K562 (cell line): ENCODE data around the gene MDN1. TPM values are rescaled to one million over a fixed set of nuclear protein-coding genes. Genes with fewer than 3 reads are reported as not detected.

Experiments used
- ATAC-seq: fragments of 200-7000 bp; cut with Tn5 transposase; 3 replicates; pipeline ENCODE4 v1.9.1; 2020; ENCODE audit warnings: moderate library complexity
- BruUV-seq: library from RNA; stranded (reverse); fragments of 400-500 nt; replicated peaks from 2 replicates; lab custom pipeline; 2021; lab: Mats Ljungman, UMichigan
- CTCF ChIA-PET: fragments of 300-600 bp; formaldehyde crosslinking; extraction: SDS; loops from one replicate; lab custom pipeline; 2021; ENCODE audit warnings: low intra/inter-chr PET ratio; lab: Yijun Ruan, JAX
- POLR2A ChIA-PET: fragments of 300-600, 350-650 bp; sonication (Branson Sonifier 250); formaldehyde crosslinking; extraction: SDS; loops from one replicate; lab custom pipeline; 2021; ENCODE audit warnings: antibody characterized with exemption, inconsistent platforms; lab: Yijun Ruan, JAX
- DNase-seq, 4 experiments: peaks; one replicate each; pipeline versions ENCODE4 v3.0.0 to v3.0.0-alpha.2; 2011 to 2018; ENCODE audit warnings: low spot score in 3 of 4, mixed read lengths in 3 of 4; ENCODE audit errors: extremely low read depth in 1 of 4
- FAIRE-seq: peaks from 2 replicates; lab custom pipeline; 2011; peaks lifted over from hg19 to GRCh38; lab: Jason Lieb, UNC
- H2AFZ ChIP-seq: 2 replicates; pipeline ENCODE4 v1.6.0; 2011; ENCODE audit warnings: low read depth, low read length, control low read depth, inconsistent platforms
- H3K27ac ChIP-seq: fragments of 200-600 bp; 3 replicates; pipeline ENCODE4 v1.8.0; 2011; ENCODE audit warnings: low read depth, mild to moderate bottlenecking, control low read depth, inconsistent platforms, low read length, moderate library complexity, mixed read lengths; ENCODE audit errors: extremely low read depth
- H3K27me3 ChIP-seq, 2 experiments: fragments of 300-600 bp in 1 of 2; 2 replicates in 1 of 2; 3 replicates in 1 of 2; pipeline versions ENCODE4 v1.6.0 to v1.8.0; 2011; ENCODE audit warnings: inconsistent platforms in 2 of 2, low read length in 2 of 2, mild to moderate bottlenecking in 1 of 2, mixed read lengths in 1 of 2, moderate library complexity in 1 of 2; ENCODE audit not compliant: control insufficient read depth in 2 of 2, insufficient read depth in 2 of 2
- H3K36me3 ChIP-seq: fragments of 300-600 bp; 3 replicates; pipeline ENCODE4 v1.8.0; 2011; ENCODE audit warnings: mild to moderate bottlenecking, low read length, inconsistent platforms; ENCODE audit not compliant: control insufficient read depth, insufficient read depth
- H3K4me1 ChIP-seq, 2 experiments: fragments of 200-600 bp in 1 of 2; replicated peaks in 1 of 2; 2 replicates in 1 of 2; 3 replicates in 1 of 2; pipeline versions ENCODE4 v1.5.1 to v1.8.0; 2011; ENCODE audit warnings: inconsistent platforms in 2 of 2, low read length in 2 of 2, mild to moderate bottlenecking in 1 of 2, mixed read lengths in 1 of 2, moderate library complexity in 1 of 2; ENCODE audit not compliant: control insufficient read depth in 2 of 2, insufficient read depth in 2 of 2
- H3K4me2 ChIP-seq: 2 replicates; pipeline ENCODE4 v1.6.1; 2011; ENCODE audit warnings: low read length, control low read depth, inconsistent platforms, mixed read lengths; ENCODE audit not compliant: insufficient read depth
- H3K4me3 ChIP-seq: fragments of 200-600 bp; sonication (generic), shearing (Covaris generic); 2 replicates; pipeline ENCODE4 v1.5.1; 2016; ENCODE audit warnings: control low read depth, inconsistent platforms
- H3K79me2 ChIP-seq: fragments of 200-600 bp; 3 replicates; pipeline ENCODE4 v1.8.0; 2011; ENCODE audit warnings: low read length, inconsistent platforms; ENCODE audit not compliant: control insufficient read depth, insufficient read depth
- H3K9ac ChIP-seq, 2 experiments: 2 replicates each; pipeline versions ENCODE4 v1.6.0 to v1.6.1; 2011; ENCODE audit warnings: low read depth in 2 of 2, low read length in 2 of 2, control low read depth in 1 of 2, inconsistent platforms in 1 of 2, mild to moderate bottlenecking in 1 of 2, mixed read lengths in 1 of 2; ENCODE audit not compliant: insufficient read depth in 1 of 2
- H3K9me1 ChIP-seq: one replicate; pipeline ENCODE4 v1.6.0; 2011; ENCODE audit warnings: inconsistent platforms, mild to moderate bottlenecking, low read length, moderate library complexity; ENCODE audit not compliant: control insufficient read depth, insufficient read depth
- H3K9me3 ChIP-seq: replicated peaks from 2 replicates; pipeline ENCODE4 v1.5.1; 2011; ENCODE audit warnings: low read depth, low read length, inconsistent platforms; ENCODE audit not compliant: control insufficient read depth, insufficient read depth
- H4K20me1 ChIP-seq: replicated peaks from 2 replicates; pipeline ENCODE4 v1.6.1; 2011; ENCODE audit warnings: low read length, inconsistent platforms, mixed read lengths; ENCODE audit not compliant: control insufficient read depth, insufficient read depth
- HCFC1 ChIP-seq: IDR thresholded peaks from 2 replicates; pipeline ENCODE4 v1.6.1; 2012; ENCODE audit warnings: low read depth, low read length, improper control_type of control experiment
- LCOR ChIP-seq: sonication (generic); formaldehyde crosslinking; IDR thresholded peaks from 2 replicates; pipeline ENCODE4 v1.8.0; 2022; ENCODE audit warnings: mild to moderate bottlenecking, missing genetic modification reagents
- POLR3G ChIP-seq: IDR thresholded peaks from 2 replicates; pipeline ENCODE4 v1.6.1; 2011; ENCODE audit not compliant: insufficient read length, insufficient replicate concordance; ENCODE audit errors: extremely low read depth
- RFX1 ChIP-seq: fragments of 450-650 bp; IDR thresholded peaks from 2 replicates; pipeline ENCODE4 v1.6.1; 2016; ENCODE audit warnings: mild to moderate bottlenecking, moderate library complexity
- SP2 ChIP-seq: IDR thresholded peaks from 2 replicates; pipeline ENCODE4 v1.6.1; 2011; ENCODE audit warnings: mild to moderate bottlenecking, low read depth, low read length, moderate library complexity; ENCODE audit not compliant: poor library complexity, severe bottlenecking; ENCODE audit errors: extremely low read depth
- TBP ChIP-seq: optimal IDR thresholded peaks from 2 replicates; pipeline ENCODE3; 2011; ENCODE audit warnings: low read depth, low read length, improper control_type of control experiment
- TGIF2 ChIP-seq: sonication (generic); formaldehyde crosslinking; IDR thresholded peaks from 2 replicates; pipeline ENCODE4 v1.8.1; 2022; ENCODE audit warnings: mild to moderate bottlenecking, missing genetic modification reagents, moderate library complexity
- ZNF175 ChIP-seq: fragments of 200-800 bp; sonication (Bioruptor generic); IDR thresholded peaks from 2 replicates; pipeline ENCODE4 v1.6.1; 2016; ENCODE audit warnings: low read depth, mild to moderate bottlenecking, missing genetic modification characterization, missing compliant biosample characterization
- ZNF239 ChIP-seq: fragments of 250-450 bp; sonication (Bioruptor Pico); IDR thresholded peaks from 2 replicates; pipeline ENCODE4 v1.4.0; 2020; ENCODE audit warnings: mild to moderate bottlenecking
- ZNF696 ChIP-seq: fragments of 250-450 bp; sonication (Bioruptor Pico); conservative IDR thresholded peaks from 2 replicates; pipeline ENCODE4 v1.4.0; 2020; ENCODE audit warnings: mild to moderate bottlenecking, moderate library complexity
- WGBS: fragments of 100-300 bp; shearing (Covaris generic); methylation state at CpG from one replicate; pipeline ENCODE4 v1.1.6; 2016; ENCODE audit warnings: low coverage, mixed read lengths; ENCODE audit not compliant: insufficient coverage; ENCODE audit errors: missing lambda C conversion rate; 5-methylcytosine and 5-hydroxymethylcytosine counted together
- in situ Hi-C: fragments of 300-500 bp; cut with MboI; formaldehyde crosslinking; loops from 4 replicates; pipeline ENCODE4 v1.15.0; 2018; ENCODE audit warnings: inconsistent platforms, mixed read lengths
- intact Hi-C: fragments of 100-400 bp; cut with micrococcal nuclease; formaldehyde crosslinking; loops from 2 replicates; pipeline ENCODE4 v1.14.2; 2022
- polyA plus RNA-seq, 8 experiments: library from polyadenylated mRNA; depleted of rRNA in 4 of 8; stranded (reverse) in 5 of 8; unstranded in 3 of 8; fragments of >200 nt; fragmentation: Nextera tagmentation in 2 of 8; fragmentation: Illumina TruSeq in 1 of 8; extraction: Ambion mirVana in 2 of 8; extraction: Trizol in 1 of 8; gene quantifications; 2 replicates each; pipeline versions ENCODE4 v1.2.1 to v1.2.3, GENCODE V29; 2011 to 2014; ENCODE audit warnings: inconsistent platforms in 1 of 8, missing spikeins in 1 of 8
- total RNA-seq, 7 experiments: library from RNA; depleted of rRNA in 6 of 7; stranded (reverse); fragments of >200 nt in 6 of 7; fragmentation: Illumina TruSeq in 2 of 7; extraction: Trizol in 2 of 7; gene quantifications; 2 replicates each; pipeline versions ENCODE4 v1.2.1 to v1.2.3, GENCODE V29; 2011 to 2021; ENCODE audit warnings: low replicate concordance in 1 of 7
- TF ChIP-seq, protein P1 (sequence below): fragments of 250-450 bp; sonication (Bioruptor Pico); IDR thresholded peaks from 2 replicates; pipeline ENCODE4 v1.4.0; 2020
- TF ChIP-seq, protein P2 (sequence below): fragments of 250-450 bp; sonication (Bioruptor Pico); IDR thresholded peaks from 2 replicates; pipeline ENCODE4 v1.8.0; 2022; ENCODE audit warnings: inconsistent platforms
- TF ChIP-seq, protein P3 (sequence below): fragments of 450-650 bp; formaldehyde crosslinking; IDR thresholded peaks from 2 replicates; pipeline ENCODE4 v1.4.0; 2022; ENCODE audit warnings: missing genetic modification characterization

MDN1 gene
- total and polyA plus RNA-seq, 9 of the 15 experiments (the other 6 are each of a cell fraction or from before 2014, with no cell fraction given): 25.6 to 93.6 (median 43.0) TPM

DNA sequence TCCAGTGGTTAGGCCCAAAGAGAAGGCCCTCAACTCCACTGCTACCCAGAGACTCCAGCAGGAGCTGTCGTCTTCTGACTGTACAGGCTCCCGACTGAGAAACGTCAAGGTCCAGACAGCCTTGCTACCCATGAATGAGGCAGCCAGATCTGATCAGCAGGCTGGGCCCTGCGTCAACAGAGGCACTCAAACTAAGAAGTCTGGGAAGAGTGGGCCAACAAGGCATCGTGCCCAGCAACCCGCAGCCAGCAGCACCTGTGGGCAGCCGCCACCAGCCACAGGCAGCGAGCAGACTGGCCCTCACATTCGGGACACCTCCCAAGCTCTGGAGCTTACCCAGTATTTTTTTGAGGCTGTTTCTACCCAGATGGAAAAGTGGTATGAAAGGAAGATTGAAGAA lies 189.1 kb downstream of the MDN1 start:
- intact Hi-C loops: no loop called here
- no TSS peak for BruUV-seq
- FAIRE-seq: no peak
- TF ChIP-seq ZNF239 (CRISPR knock-in tag): no peak
- TF ChIP-seq, protein P1, sequence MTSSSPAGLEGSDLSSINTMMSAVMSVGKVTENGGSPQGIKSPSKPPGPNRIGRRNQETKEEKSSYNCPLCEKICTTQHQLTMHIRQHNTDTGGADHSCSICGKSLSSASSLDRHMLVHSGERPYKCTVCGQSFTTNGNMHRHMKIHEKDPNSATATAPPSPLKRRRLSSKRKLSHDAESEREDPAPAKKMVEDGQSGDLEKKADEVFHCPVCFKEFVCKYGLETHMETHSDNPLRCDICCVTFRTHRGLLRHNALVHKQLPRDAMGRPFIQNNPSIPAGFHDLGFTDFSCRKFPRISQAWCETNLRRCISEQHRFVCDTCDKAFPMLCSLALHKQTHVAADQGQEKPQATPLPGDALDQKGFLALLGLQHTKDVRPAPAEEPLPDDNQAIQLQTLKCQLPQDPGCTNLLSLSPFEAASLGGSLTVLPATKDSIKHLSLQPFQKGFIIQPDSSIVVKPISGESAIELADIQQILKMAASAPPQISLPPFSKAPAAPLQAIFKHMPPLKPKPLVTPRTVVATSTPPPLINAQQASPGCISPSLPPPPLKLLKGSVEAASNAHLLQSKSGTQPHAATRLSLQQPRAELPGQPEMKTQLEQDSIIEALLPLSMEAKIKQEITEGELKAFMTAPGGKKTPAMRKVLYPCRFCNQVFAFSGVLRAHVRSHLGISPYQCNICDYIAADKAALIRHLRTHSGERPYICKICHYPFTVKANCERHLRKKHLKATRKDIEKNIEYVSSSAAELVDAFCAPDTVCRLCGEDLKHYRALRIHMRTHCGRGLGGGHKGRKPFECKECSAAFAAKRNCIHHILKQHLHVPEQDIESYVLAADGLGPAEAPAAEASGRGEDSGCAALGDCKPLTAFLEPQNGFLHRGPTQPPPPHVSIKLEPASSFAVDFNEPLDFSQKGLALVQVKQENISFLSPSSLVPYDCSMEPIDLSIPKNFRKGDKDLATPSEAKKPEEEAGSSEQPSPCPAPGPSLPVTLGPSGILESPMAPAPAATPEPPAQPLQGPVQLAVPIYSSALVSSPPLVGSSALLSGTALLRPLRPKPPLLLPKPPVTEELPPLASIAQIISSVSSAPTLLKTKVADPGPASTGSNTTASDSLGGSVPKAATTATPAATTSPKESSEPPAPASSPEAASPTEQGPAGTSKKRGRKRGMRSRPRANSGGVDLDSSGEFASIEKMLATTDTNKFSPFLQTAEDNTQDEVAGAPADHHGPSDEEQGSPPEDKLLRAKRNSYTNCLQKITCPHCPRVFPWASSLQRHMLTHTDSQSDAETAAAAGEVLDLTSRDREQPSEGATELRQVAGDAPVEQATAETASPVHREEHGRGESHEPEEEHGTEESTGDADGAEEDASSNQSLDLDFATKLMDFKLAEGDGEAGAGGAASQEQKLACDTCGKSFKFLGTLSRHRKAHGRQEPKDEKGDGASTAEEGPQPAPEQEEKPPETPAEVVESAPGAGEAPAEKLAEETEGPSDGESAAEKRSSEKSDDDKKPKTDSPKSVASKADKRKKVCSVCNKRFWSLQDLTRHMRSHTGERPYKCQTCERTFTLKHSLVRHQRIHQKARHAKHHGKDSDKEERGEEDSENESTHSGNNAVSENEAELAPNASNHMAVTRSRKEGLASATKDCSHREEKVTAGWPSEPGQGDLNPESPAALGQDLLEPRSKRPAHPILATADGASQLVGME (CRISPR knock-in tag): no peak
- no peak for TF ChIP-seq LCOR (CRISPR knock-in tag)
- TF ChIP-seq, protein P2, sequence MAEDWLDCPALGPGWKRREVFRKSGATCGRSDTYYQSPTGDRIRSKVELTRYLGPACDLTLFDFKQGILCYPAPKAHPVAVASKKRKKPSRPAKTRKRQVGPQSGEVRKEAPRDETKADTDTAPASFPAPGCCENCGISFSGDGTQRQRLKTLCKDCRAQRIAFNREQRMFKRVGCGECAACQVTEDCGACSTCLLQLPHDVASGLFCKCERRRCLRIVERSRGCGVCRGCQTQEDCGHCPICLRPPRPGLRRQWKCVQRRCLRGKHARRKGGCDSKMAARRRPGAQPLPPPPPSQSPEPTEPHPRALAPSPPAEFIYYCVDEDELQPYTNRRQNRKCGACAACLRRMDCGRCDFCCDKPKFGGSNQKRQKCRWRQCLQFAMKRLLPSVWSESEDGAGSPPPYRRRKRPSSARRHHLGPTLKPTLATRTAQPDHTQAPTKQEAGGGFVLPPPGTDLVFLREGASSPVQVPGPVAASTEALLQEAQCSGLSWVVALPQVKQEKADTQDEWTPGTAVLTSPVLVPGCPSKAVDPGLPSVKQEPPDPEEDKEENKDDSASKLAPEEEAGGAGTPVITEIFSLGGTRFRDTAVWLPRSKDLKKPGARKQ: no peak
- TF ChIP-seq ZNF696 (CRISPR knock-in tag): no peak
- no peak for TF ChIP-seq RFX1
- no peak for TF ChIP-seq SP2
- no peak for TF ChIP-seq ZNF175 (CRISPR knock-in tag)
- TF ChIP-seq TGIF2 (CRISPR knock-in tag): no peak
- no peak for TF ChIP-seq TBP
- TF ChIP-seq POLR3G: no peak
- TF ChIP-seq, protein P3, sequence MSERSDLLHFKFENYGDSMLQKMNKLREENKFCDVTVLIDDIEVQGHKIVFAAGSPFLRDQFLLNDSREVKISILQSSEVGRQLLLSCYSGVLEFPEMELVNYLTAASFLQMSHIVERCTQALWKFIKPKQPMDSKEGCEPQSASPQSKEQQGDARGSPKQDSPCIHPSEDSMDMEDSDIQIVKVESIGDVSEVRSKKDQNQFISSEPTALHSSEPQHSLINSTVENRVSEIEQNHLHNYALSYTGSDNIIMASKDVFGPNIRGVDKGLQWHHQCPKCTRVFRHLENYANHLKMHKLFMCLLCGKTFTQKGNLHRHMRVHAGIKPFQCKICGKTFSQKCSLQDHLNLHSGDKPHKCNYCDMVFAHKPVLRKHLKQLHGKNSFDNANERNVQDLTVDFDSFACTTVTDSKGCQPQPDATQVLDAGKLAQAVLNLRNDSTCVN (CRISPR knock-in tag): no peak
- no peak for TF ChIP-seq HCFC1

More for the DNA sequence above, 189.1 kb downstream of the MDN1 start:
- no peaks in the 10 kb centered on the region for H3K27me3 ChIP-seq
- no peak overlapping the region for H3K4me2 ChIP-seq
- no peak overlapping the region for H3K9ac ChIP-seq
- 50% methylated on average over 9 of the region's 9 CpGs for WGBS
- CTCF ChIA-PET: no interaction called here
- peaks cover 0 to 3% of the 10 kb centered on the region in 2 experiments; a peak in 1 of 5 replicates for H3K4me1 ChIP-seq
- H3K4me3 ChIP-seq: no peak overlapping the region
- no peaks in the 10 kb centered on the region for H3K9me1 ChIP-seq
- no peak overlapping the region for H2AFZ ChIP-seq
- DNase-seq (no peak), ATAC-seq (no peak; the same call in 2 of the 3 replicates)
- in situ Hi-C loops: no loop called here
- no peaks in the 10 kb centered on the region for H4K20me1 ChIP-seq
- H3K79me2 ChIP-seq: no peaks in the 10 kb centered on the region
- H3K36me3 ChIP-seq: peaks cover 1% of the 10 kb centered on the region; the same call in 1 of the 3 replicates
- POLR2A ChIA-PET: interaction anchor here (0.6 to 1.2 kb wide), 2 partner anchors 8 to 21 kb away, joined by 3 read pairs; partner anchors contain the start of gene LYRM2
- H3K9me3 ChIP-seq: no peaks in the 10 kb centered on the region
- no peak overlapping the region for H3K27ac ChIP-seq
